Fibroblast of mammary gland (primary cell): ENCODE data around the gene COCH.
A peak's percentile ranks its signal among the peaks of the same experiment; 100 is the strongest.

Source experiments
- DNase-seq: peaks from one replicate; pipeline ENCODE4 v3.0.0-alpha.2; 2010; ENCODE audit warnings: low read depth
- H3K4me3 ChIP-seq: 2 replicates; pipeline ENCODE4 v1.5.1; 2011; ENCODE audit warnings: low read depth, mild to moderate bottlenecking, low read length, moderate library complexity; ENCODE audit not compliant: control insufficient read depth
- CTCF ChIP-seq: conservative IDR thresholded peaks from 2 replicates; pipeline ENCODE4 v1.5.1; 2011; ENCODE audit warnings: low read depth, low read length, inconsistent platforms; ENCODE audit not compliant: control insufficient read depth, insufficient read depth

The COCH gene

GRCh38 chr14:30842431-30842830 is 31.9 kb upstream of the COCH start:
- no peak for DNase-seq
- H3K4me3 ChIP-seq: no peak overlapping the region
- TF ChIP-seq CTCF: no peak

DNA sequence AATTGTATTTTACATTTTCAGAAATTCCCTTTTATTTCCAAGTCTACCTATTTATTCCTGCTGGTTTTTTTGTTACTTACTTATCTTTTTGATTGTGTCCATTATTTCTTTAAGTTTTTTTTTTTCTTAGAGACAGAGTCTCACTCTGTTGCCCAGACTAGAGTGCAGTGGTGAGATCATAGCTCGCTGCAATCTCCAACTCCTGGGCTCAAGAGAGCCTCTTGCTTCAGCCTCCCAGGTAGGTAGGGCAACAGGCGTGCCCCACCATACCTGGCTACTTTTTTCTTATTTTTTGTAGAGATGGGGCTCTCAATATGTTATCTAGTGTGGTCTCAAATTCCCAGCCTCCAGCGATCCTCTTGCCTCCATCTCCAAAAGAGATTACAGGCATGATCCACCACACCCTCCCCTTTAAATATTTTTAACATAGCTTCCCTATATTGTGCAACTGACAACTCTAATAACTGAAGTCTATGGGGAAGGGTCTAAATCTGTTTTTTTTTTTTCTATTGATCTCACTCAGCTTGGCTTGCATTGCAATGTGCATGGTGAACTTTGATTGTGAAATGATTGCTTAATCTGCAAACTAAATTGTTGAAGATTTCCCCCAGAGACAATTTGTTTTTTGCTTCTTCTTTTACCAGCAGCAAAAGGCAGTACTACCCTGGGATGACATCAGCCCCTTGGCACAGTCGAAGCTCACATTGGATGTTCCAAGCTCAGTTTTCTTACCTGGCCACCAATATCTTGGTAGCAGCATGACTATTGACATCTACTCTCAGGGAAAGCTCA is 25.7 kb upstream of the COCH start:
- no peak overlapping the region for H3K4me3 ChIP-seq
- DNase-seq: peak; percentile 29
- no peak for TF ChIP-seq CTCF

DNA sequence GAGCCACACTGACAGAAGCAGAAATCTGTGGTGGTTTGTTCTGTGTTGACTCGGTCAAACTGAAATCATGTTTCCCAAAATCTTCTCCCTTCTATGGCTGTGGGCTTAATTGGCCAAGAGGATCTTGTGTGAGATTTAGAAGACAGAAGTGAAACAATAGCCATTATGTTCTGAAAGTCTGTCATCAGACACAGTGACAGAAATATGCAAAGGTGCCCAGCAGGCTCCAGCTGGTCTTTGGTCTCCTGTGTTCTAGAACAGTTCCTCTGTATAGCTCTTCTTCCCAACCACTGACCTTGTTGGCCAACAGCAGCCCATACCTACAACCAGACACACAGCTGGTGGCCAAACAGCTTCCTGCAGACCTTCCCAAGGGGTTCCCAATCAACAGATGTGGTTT is 25.0 kb upstream of the COCH start:
- no peak for DNase-seq
- TF ChIP-seq CTCF: no peak
- H3K4me3 ChIP-seq: no peak overlapping the region

DNA sequence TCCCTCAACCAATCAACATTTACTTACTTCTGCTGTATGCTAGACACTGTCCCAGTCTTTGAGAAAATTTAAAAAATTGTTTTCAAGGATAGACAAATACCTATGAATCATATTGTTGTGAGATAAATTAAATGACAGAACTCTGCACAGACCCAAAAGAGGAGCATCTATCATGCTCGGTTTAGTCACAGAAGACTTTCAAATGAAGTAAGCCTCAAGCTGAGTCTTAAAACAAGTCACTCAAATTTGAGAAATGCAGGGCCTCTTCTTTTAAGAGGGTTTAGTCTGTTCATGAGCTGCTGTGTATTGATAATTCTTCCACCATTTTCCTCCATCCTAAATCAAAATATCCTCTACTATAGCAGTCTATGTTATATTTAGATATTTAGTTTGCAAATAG is 24.4 kb upstream of the COCH start:
- no peak overlapping the region for H3K4me3 ChIP-seq
- no peak for TF ChIP-seq CTCF
- DNase-seq: no peak

- DNase-seq: no peak
- TF ChIP-seq CTCF: no peak
- no peak overlapping the region for H3K4me3 ChIP-seq
These were observed 20.4 kb upstream of the COCH start for GRCh38 chr14:30853946-30854345.

GRCh38 chr14:30854492-30854891 is 19.9 kb upstream of the COCH start:
- H3K4me3 ChIP-seq: no peak overlapping the region
- TF ChIP-seq CTCF: no peak
- no peak for DNase-seq

- TF ChIP-seq CTCF: no peak
- DNase-seq: no peak
- no peak overlapping the region for H3K4me3 ChIP-seq
These were observed 18.9 kb upstream of the COCH start for GRCh38 chr14:30855345-30856037.
